ENCODE data around the gene CAPZB. TPM values are rescaled to one million over a fixed set of nuclear protein-coding genes. Genes with fewer than 3 reads are reported as not detected.

Gene CAPZB
- total RNA-seq, 1 experiment from 2014 or later, result 348 TPM

DNA sequence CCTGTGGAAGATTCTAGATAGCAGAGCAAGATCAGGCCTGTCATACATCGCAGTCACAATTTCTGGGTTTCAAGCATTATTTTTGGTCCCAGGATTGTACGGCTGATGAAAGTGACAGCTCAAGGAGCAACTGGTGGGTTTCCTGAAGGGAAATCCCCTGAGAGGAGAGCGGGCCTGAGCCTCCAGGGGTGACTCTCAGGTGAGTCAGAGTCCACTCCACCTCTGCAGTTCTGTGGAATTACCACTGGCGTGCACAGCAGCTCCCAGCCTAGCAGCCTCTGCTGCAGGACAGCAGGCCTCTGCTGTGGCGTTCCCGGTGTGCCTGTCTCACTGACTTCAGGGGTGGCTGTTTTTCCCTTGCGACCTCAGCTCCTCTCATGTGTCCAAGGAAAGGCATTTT is 148.8 kb downstream of the CAPZB start:
- Histone ChIP-seq H4K20me1 (ENCODE audit: control insufficient read depth, insufficient read depth, insufficient read length) (no peaks in the 10 kb centered on the region), H3K79me2 (ENCODE audit: insufficient read depth, low read length) (no peaks in the 10 kb centered on the region), H2BK120ac (ENCODE audit: low read depth, low read length, poor library complexity, severe bottlenecking) (no peak overlapping the region), H2BK12ac (ENCODE audit: insufficient read length, low read depth, low read length) (no peak overlapping the region), H3K23me2 (ENCODE audit: insufficient read length, low read depth, low read length, poor library complexity, severe bottlenecking) (no peaks in the 10 kb centered on the region), H2AFZ (ENCODE audit: low read length) (no peak overlapping the region), H3K9ac (ENCODE audit: extremely low read depth, insufficient read length, low read length) (no peak overlapping the region), H3K23ac (ENCODE audit: insufficient read length, low read depth, low read length) (no peak overlapping the region), H2BK5ac (ENCODE audit: insufficient read length, low read length) (no peak overlapping the region), H3K4ac (ENCODE audit: low read depth, low read length) (no peak overlapping the region), H2BK20ac (ENCODE audit: low read depth, low read length, poor library complexity, severe bottlenecking) (no peak overlapping the region), H3K18ac (ENCODE audit: insufficient read length, low read depth, low read length) (no peak overlapping the region), H3K56ac (ENCODE audit: insufficient read length, low read depth, low read length) (no peak overlapping the region), H2AK5ac (ENCODE audit: insufficient read length, low read length) (no peak overlapping the region), H3K27ac (ENCODE audit: insufficient read length, low read depth, low read length) (no peak overlapping the region), H4K91ac (ENCODE audit: insufficient read length, low read depth, low read length) (no peak overlapping the region), H4K5ac (ENCODE audit: insufficient read length, low read depth, low read length) (no peak overlapping the region), H3T11ph (ENCODE audit: low read length) (no peak overlapping the region), H4K8ac (replicated peaks; ENCODE audit: insufficient read length, low read depth, low read length) (no peak overlapping the region), H3K27me3 (ENCODE audit: insufficient read depth, low read length) (no peaks in the 10 kb centered on the region), H3K79me1 (ENCODE audit: insufficient read depth, low read depth, low read length, poor library complexity, severe bottlenecking) (no peaks in the 10 kb centered on the region), H3K4me1 (ENCODE audit: insufficient read depth, low read length) (peaks cover 2% of the 10 kb centered on the region; the same call in 1 of the 2 replicates), H3K14ac (ENCODE audit: insufficient read depth, low read length) (no peak overlapping the region), H3K4me2 (ENCODE audit: insufficient read depth, insufficient read length, low read length) (no peak overlapping the region), H3K9me3 (ENCODE audit: control insufficient read depth, low read depth, low read length) (no peaks in the 10 kb centered on the region), H2BK15ac (ENCODE audit: low read depth, low read length) (no peak overlapping the region)
- Mint-ChIP-seq H3K4me1 (peaks cover 21 to 31% of the 10 kb centered on the region in 2 experiments), H3K36me3 (ENCODE audit: insufficient read depth in 1 of 3, low read depth in 3 of 3) (peaks cover 2 to 31% (median 6%) of the 10 kb centered on the region in 3 experiments; a peak in 6 of 7 replicates), H3K4me3 (no peak overlapping the region), H3K27ac (0 out of 7 replicates have a peak overlapping the region, but pooled peaks of 2 of the 3 experiments have one; percentile 34 to 40), H3K27me3 (ENCODE audit: low read depth) (no peaks in the 10 kb centered on the region; the same call in 1 of the 2 replicates), H3K9me3 (no peaks in the 10 kb centered on the region)
- WGBS (ENCODE audit: extremely low coverage, insufficient read length, low lambda C conversion rate), result no CpG with 5 or more reads among the region's 7 CpGs
- TF ChIP-seq, protein P1, sequence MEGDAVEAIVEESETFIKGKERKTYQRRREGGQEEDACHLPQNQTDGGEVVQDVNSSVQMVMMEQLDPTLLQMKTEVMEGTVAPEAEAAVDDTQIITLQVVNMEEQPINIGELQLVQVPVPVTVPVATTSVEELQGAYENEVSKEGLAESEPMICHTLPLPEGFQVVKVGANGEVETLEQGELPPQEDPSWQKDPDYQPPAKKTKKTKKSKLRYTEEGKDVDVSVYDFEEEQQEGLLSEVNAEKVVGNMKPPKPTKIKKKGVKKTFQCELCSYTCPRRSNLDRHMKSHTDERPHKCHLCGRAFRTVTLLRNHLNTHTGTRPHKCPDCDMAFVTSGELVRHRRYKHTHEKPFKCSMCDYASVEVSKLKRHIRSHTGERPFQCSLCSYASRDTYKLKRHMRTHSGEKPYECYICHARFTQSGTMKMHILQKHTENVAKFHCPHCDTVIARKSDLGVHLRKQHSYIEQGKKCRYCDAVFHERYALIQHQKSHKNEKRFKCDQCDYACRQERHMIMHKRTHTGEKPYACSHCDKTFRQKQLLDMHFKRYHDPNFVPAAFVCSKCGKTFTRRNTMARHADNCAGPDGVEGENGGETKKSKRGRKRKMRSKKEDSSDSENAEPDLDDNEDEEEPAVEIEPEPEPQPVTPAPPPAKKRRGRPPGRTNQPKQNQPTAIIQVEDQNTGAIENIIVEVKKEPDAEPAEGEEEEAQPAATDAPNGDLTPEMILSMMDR (conservative IDR thresholded peaks at IDR 0.05), result no peak
- DNase-seq, result no peak

All from H9 (cell line).